Lung microvascular endothelial cell (primary cell): ENCODE data around the gene BTF3. TPM values are rescaled to one million over a fixed set of nuclear protein-coding genes. Genes with fewer than 3 reads are reported as not detected.

ENCODE experiments used
- DNase-seq, 2 donors: peaks; one replicate each; pipeline versions ENCODE4 v3.0.0 to v3.0.0-alpha.2; 2010; ENCODE audit warnings: low read depth in 2 of 2
- total RNA-seq: library from RNA; depleted of rRNA; stranded (reverse); fragments of >200 nt; gene quantifications from 2 replicates; pipeline ENCODE4 v1.2.1, GENCODE V29; 2014

The BTF3 gene
- total RNA-seq, 1 donor from 2014 or later, result 193 TPM

GRCh38 chr5:73522989-73523388 is 24.7 kb downstream of the BTF3 start:
- DNase-seq, result no peak

GRCh38 chr5:73523861-73524260 is 25.6 kb downstream of the BTF3 start:
- no peak for DNase-seq

DNA sequence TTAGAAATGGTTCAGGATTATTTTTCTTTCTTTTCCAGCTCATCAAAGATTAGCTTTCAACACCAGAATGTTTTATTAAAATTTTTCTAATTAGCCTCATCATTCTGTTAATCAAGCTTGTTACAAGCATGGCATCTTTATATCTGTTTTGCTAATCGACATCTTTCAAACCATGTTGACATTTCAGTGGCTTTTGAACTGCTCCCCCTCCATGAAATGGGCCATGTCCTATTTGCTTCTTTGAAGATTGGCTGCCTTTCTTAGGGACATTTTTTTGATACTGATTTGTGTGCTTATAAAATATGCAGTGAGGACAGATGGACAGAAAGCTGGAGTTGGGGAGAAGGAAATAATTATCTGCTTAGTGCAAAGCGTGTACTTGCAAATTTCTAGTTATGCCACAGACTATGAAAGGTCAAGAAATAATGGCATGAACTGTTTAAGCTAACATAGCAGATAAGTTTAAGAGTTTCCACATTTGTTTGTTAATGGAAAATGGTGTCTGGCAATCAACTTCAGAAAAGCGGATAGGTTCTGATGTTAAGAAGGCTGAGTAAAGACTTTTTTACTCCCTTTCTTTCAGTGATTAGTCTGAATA is 27.5 kb downstream of the BTF3 start:
- no peak for DNase-seq

DNA sequence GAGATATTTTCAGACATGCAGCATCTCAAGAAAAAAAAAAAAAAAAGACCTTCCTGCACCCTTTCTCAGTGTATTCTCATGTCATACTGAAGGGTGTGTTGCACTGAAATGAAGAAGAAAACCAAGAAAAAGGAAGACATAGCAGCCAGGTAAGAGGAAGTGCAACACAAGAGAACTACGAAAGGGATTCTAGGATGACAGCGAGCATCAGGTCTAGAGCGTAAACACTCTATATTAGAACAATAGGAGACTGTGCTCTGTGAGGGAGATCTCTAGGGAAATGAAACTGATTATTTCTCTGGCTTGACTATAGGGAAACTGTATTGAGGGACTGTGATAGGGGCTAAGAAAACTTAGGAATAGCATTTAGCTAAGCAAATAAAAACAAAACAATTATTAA is 30.0 kb downstream of the BTF3 start:
- no peak for DNase-seq

GRCh38 chr5:73529081-73529480 is 30.8 kb downstream of the BTF3 start:
- DNase-seq, result no peak

DNA sequence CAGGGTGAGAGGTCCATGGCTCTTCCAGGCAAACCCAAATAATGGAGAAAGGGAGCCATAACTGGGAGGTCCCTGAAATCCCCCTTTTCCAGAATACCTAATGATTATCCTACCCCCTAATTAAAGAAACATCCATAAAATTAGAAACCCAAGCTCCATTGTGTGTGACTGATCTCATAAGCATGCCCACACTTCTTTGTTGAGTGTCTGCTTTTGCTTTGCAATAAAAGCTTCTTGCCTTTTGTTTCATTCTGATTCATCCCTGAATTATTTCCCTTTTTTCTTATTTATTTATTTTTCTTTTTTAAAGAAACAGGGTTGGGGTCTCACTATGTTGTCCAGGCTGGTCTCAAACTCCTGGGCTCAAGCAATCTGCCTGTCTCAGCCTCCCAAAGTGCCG is 33.1 kb downstream of the BTF3 start:
- DNase-seq, result peak in 1 of 2 donors; percentile 18

- no peak for DNase-seq
Measured at GRCh38 chr5:73532195-73532594, 34.0 kb downstream of the BTF3 start.

DNA sequence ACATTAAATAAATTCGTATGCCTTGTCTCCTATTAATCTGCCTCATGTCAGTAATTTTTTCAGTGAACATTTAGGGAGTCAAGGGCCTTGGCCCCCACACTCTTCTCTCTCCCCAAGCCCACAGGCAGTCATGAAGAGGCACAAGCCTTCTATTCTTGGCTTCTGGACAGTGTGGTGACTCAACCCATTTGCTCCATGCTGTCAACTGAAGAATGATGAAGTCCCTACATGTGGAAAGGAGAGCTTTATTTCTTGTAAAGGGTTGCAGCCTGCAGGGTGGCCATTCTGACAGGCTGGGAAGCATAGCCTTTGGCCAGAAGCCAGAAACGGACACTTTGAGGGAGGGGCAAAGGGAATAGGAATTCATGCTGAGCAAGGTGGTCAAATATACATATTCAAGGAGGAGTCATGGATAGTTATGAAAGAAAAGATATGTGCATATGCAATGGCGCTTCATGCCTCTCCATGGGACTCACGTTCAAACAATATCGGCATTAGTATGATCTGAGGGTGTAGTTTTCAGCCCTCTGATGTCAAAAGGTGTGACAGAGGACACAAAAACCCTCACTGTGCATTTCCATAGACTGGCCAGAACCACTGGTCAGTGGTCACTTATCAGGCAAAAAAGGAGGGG is 35.9 kb downstream of the BTF3 start:
- DNase-seq, result peak in 1 of 2 donors; percentile 26

DNA sequence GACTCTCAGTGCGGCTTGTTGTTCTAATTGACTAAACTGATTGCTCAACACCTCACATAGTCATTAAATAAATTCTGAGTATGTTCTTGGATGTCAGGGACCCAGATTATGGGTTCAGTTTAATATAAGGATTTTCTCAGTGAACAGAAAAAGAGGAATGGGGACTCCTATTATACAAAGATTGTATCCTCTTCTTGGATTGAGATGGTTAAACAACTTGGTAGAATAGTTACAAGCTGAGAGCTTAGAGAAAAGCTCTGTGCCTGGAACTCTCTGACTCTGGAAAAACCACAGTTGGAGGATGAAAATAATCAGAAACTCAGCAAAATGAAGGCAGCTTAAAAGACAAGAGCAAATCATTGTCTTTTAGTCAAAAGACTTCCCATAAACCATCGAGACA is 36.7 kb downstream of the BTF3 start:
- DNase-seq, result no peak

GRCh38 chr5:73539730-73540129 is 41.5 kb downstream of the BTF3 start:
- no peak for DNase-seq

DNA sequence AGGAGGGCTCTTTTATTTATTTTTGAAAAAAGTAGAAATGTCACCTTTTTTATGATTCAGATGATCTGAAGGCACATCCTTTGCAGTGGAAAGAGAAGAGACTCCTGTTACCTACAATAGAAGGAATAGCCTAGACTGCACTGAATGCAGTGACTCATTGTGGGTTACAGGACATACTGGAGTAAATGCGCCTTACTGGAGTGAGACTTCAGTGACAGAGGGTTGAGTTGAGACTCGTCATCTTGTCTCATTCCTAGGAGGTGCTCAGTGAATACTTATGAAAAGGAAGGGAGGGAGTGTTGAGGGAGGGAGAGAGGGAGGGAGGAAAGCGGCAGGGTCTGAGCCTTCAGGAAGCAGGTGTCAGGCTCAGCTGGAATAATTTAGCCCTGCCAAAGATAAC is 42.0 kb downstream of the BTF3 start:
- peak in 1 of 2 donors; percentile 77 for DNase-seq

DNA sequence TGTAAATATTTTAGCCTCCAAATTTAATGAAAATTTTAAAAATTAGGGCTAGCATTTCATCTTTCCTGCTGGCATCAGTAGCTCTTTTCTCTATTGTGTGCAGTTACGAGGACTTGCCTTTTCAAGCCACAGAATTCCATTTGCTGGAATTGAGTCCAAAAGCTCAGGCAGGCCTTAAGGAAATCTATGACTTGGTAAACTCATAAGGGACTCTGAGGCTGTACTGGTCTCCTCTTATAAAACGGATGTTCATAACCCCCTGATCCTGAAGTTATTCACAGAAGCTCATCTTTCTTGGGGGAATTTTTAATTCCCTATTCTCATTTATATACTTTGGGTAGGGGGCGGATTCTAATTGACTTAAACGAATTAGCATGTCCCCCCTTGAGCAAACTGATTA is 43.8 kb downstream of the BTF3 start:
- DNase-seq, result peak in 1 of 2 donors; percentile 23

DNA sequence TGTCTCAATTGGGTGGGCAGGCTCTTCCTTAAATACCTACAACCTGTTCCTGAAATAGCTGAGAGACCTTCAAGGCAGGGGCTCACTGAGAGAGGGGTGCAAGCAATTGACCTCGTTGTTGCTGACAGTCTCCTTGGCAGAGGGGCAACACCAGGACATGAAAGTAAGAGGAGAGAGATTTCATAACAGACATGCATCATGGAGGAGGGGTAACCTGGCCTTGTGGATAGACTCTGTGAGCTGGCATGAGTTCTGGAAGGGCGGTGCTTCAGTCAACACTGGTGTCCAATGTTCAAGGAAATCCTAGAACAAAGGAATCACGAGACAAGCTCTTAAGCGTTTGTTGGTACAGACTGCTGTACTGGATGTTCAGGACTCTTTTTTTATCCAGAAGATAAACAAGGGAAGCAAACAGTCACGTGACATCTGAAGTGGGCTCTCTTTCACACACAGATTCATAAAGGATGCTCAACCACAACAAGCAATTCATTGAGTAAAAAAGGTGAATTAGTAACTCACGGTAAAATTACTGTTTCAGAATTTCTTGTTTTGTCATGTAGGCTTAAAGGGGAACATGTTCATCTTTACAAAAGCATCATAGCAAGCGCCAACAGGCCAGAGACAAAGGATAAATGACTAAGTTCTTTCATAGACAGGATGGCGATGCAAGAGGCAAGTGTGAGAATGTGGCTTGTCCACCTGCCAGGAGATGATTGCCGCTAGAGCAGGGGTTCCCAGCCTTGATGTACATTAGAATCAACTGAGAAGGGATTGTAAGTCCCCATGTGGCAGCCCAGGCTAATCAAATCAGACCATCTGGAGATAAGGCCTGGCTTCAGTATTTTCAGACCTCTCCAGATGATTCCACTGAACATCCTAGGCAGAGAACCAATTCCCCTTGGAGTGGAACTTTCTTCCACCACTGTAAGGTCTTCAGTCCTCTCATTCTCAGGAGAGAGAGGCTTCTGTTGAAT is 46.5 kb downstream of the BTF3 start:
- peak; percentile 72 to 86 for DNase-seq

- DNase-seq, result no peak
Measured at GRCh38 chr5:73545403-73545779, 47.1 kb downstream of the BTF3 start.

DNA sequence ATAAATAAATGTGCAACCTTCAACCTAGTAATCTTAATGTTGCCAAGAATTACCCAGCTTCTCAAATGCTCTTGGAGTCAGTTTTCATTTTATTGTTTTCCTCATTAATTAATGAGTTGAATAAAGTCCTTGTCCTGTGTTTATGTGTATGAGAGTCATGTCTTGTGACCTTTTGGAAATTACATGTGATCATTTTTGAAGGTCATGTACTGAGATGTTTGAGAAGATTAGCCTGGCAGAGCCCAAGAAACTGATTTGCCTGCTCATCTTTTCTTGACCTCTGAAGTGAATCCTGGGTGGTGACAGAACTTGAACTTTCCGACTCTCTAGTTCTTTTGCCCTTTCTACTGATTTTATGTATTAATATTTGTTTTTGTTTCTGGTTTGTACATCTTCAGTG is 51.8 kb downstream of the BTF3 start:
- DNase-seq, result no peak

- no peak for DNase-seq
Measured at GRCh38 chr5:73552642-73553041, 54.4 kb downstream of the BTF3 start.

Other genes starting within 250 kb of the BTF3 start
- 0.22 TPM in 1 of 2 replicates, not detected in the other for gene FOXD1, start 49.7 kb upstream of the BTF3 start, total RNA-seq
- gene ANKRA2, start 67.2 kb downstream of the BTF3 start, total RNA-seq, result 11.3 TPM in 2 replicates
- gene UTP15, start 67.3 kb downstream of the BTF3 start, total RNA-seq, result 10.2 and 14.1 TPM in 2 replicates
- gene ARHGEF28, start 127.8 kb downstream of the BTF3 start, total RNA-seq, result 49.3 and 83.1 TPM in 2 replicates